GM19240 (cell line): Measurements from ENCODE around the gene GZMM.
A peak's percentile ranks its signal among the peaks of the same experiment; 100 is the strongest.

Experiments
- DNase-seq: peaks from one replicate; pipeline ENCODE4 v3.0.0; 2011; ENCODE audit warnings: low spot score; ENCODE audit not compliant: insufficient read length

The GZMM gene

DNA sequence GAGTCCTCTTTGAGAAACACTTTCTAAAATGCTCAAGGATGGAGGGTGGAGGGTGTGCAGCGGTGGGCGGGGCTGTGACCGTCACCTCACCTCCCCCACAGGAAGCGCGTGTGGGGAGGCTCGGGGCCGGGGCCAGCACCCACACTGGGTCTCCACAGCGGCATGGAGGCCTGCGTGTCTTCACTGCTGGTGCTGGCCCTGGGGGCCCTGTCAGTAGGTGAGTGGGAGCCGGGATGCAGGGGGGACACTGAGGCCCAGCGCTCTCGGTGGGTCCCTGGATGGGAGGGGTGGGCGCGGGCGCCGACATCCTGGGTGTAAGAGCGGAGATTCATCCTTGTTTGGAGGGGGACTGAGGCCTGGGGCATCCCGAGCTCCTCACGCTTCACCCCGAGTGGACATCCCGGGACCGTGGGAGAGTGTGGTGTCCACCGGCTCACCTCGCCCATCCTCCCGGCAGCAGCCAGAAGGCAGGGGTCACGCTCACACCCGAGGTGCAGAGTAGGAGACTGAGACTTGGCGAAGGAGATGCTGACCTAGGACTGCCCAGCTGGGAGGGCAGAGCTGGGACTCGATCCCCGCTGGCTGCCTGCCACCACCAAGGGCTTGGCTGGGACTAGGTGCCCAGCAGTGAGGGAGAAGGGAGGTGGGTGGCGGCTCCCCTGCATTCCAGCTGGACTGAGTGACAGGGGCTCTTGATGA is at the start of gene GZMM:
Gene GZMM (plus strand): TSS at position 144 of the 699 bp plus-strand sequence. CDS start 19 bp downstream, at position 163.
- no peak for DNase-seq

- no peak for DNase-seq
Measured at GRCh38 chr19:494171-495080, 49.4 kb upstream of the GZMM start.

DNA sequence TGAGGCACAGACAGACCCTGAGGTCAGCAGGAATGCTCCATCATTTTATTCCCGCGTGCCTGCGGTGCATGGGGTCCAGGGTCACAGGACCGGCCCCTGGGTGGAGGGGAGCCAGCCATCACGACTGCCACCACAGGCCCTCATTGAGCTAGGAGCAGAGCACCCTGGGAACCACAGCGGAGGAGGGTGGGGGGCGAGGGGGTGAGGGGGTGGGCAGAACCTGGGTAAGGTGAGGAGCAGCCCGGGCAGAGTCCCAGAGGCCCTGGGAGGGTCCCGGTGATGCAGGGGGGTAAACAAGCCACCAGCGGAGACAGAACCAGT is 48.8 kb upstream of the GZMM start:
- DNase-seq = no peak

GRCh38 chr19:495402-496111 is 48.3 kb upstream of the GZMM start:
- DNase-seq = no peak

- no peak for DNase-seq
Measured at GRCh38 chr19:496112-496665, 47.7 kb upstream of the GZMM start, which contains the start of gene MADCAM1. Gene MADCAM1 (plus strand): TSS chr19:496486. CDS start chr19:496500, 14 bp downstream.

- no peak for DNase-seq
Measured at GRCh38 chr19:496986-497385, 46.9 kb upstream of the GZMM start.

GRCh38 chr19:497491-497868 is 46.4 kb upstream of the GZMM start:
- DNase-seq = no peak

- DNase-seq = no peak
Measured at GRCh38 chr19:497869-498510, 45.9 kb upstream of the GZMM start.

DNA sequence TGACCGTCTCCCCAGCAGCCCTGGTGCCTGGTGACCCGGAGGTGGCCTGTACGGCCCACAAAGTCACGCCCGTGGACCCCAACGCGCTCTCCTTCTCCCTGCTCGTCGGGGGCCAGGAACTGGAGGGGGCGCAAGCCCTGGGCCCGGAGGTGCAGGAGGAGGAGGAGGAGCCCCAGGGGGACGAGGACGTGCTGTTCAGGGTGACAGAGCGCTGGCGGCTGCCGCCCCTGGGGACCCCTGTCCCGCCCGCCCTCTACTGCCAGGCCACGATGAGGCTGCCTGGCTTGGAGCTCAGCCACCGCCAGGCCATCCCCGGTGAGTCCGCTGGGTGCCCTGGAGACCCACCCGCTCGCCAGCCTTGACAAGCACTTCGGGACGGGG is 45.4 kb upstream of the GZMM start:
- no peak for DNase-seq

- no peak for DNase-seq
Measured at GRCh38 chr19:498977-499623, 44.8 kb upstream of the GZMM start.

- DNase-seq = no peak
Measured at GRCh38 chr19:501646-502045, 42.2 kb upstream of the GZMM start.

GRCh38 chr19:504616-505015 is 39.2 kb upstream of the GZMM start:
- no peak for DNase-seq

GRCh38 chr19:506404-507285 is 37.2 kb upstream of the GZMM start:
- DNase-seq = peak; percentile 98

GRCh38 chr19:507286-508203 is 36.3 kb upstream of the GZMM start, which contains the start of gene TPGS1:
Gene TPGS1 (plus strand): TSS chr19:507497. CDS start chr19:507507, 10 bp downstream.
- peak; percentile 77 for DNase-seq

- no peak for DNase-seq
Measured at GRCh38 chr19:508204-509150, 35.4 kb upstream of the GZMM start.

- DNase-seq = peak; percentile 89
Measured at GRCh38 chr19:510606-511100, 33.2 kb upstream of the GZMM start.
